ENCODE results near the gene TMC1.

Gene TMC1

DNA sequence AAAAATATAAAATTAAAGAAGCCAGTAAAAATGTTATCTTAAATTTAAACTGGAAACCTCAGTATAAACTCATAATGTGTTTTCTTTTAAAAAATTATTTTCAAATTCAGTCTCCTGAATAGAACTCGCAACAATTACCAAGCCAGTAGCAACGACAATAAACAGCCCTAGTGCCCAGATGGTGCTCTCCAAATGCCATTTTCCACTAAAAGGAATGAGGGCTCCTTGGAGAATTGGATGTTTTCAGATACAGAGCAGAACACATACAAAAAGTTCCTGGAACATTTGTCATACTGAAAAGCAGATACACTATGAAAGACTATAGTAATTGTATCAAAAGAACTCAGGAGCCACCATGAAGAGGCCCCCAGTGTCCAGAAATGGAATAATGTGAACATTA is 97.4 kb downstream of the TMC1 start:
- Histone ChIP-seq H3K4me2 (ENCODE audit: low read length) (no peak overlapping the region), H3K9me3 (ENCODE audit: control insufficient read depth, insufficient read depth, low read length) (no peaks in the 10 kb centered on the region), H3K4me3 (ENCODE audit: low read length) (no peak overlapping the region), H3K27me3 (ENCODE audit: control insufficient read depth, low read length) (no peaks in the 10 kb centered on the region), H3F3A (ENCODE audit: control insufficient read depth, insufficient read depth) (no peaks in the 10 kb centered on the region), H3K27ac (ENCODE audit: low read depth, low read length) (no peak overlapping the region), H3K4me1 (ENCODE audit: control insufficient read depth, low read length) (no peaks in the 10 kb centered on the region), H3K9me2 (replicated peaks; ENCODE audit: control insufficient read depth, low read length) (no peaks in the 10 kb centered on the region), H3K79me2 (ENCODE audit: control insufficient read depth, low read length) (no peaks in the 10 kb centered on the region), H4K20me1 (ENCODE audit: control insufficient read depth, insufficient read depth, low read depth, low read length) (no peaks in the 10 kb centered on the region), H3K36me3 (ENCODE audit: control insufficient read depth, low read length) (no peaks in the 10 kb centered on the region)
- TF ChIP-seq EZH2phosphoT487 (IDR thresholded peaks at IDR 0.05; ENCODE audit: borderline replicate concordance, low read length) (no peak), CTCF (IDR thresholded peaks at IDR 0.05; ENCODE audit: low read depth, low read length, poor library complexity, severe bottlenecking) (no peak)

- no peaks in the 10 kb centered on the region for H3K27me3 ChIP-seq (ENCODE audit: control insufficient read depth, low read length)
- no peak overlapping the region for H3K27ac ChIP-seq (ENCODE audit: low read depth, low read length)
- no peaks in the 10 kb centered on the region for H4K20me1 ChIP-seq (ENCODE audit: control insufficient read depth, insufficient read depth, low read depth, low read length)
- no peaks in the 10 kb centered on the region for H3F3A ChIP-seq (ENCODE audit: control insufficient read depth, insufficient read depth)
- H3K9me2 ChIP-seq (replicated peaks; ENCODE audit: control insufficient read depth, low read length), result no peaks in the 10 kb centered on the region
- no peaks in the 10 kb centered on the region for H3K36me3 ChIP-seq (ENCODE audit: control insufficient read depth, low read length)
- no peak overlapping the region for H3K4me3 ChIP-seq (ENCODE audit: low read length)
- no peaks in the 10 kb centered on the region for H3K4me1 ChIP-seq (ENCODE audit: control insufficient read depth, low read length)
- H3K4me2 ChIP-seq (ENCODE audit: low read length), result no peak overlapping the region
- H3K79me2 ChIP-seq (ENCODE audit: control insufficient read depth, low read length), result no peaks in the 10 kb centered on the region
- no peaks in the 10 kb centered on the region for H3K9me3 ChIP-seq (ENCODE audit: control insufficient read depth, insufficient read depth, low read length)
- no peak for TF ChIP-seq EZH2phosphoT487 (IDR thresholded peaks at IDR 0.05; ENCODE audit: borderline replicate concordance, low read length)
- no peak for TF ChIP-seq CTCF (IDR thresholded peaks at IDR 0.05; ENCODE audit: low read depth, low read length, poor library complexity, severe bottlenecking)
Measured at GRCh38 chr9:72622186-72622585, 100.8 kb downstream of the TMC1 start.

GRCh38 chr9:72623156-72623555 is 101.7 kb downstream of the TMC1 start:
- no peaks in the 10 kb centered on the region for H3K27me3 ChIP-seq (ENCODE audit: control insufficient read depth, low read length)
- H3K36me3 ChIP-seq (ENCODE audit: control insufficient read depth, low read length), result no peaks in the 10 kb centered on the region
- H3K9me3 ChIP-seq (ENCODE audit: control insufficient read depth, insufficient read depth, low read length), result no peaks in the 10 kb centered on the region
- no peaks in the 10 kb centered on the region for H3F3A ChIP-seq (ENCODE audit: control insufficient read depth, insufficient read depth)
- TF ChIP-seq EZH2phosphoT487 (IDR thresholded peaks at IDR 0.05; ENCODE audit: borderline replicate concordance, low read length), result no peak
- H3K4me1 ChIP-seq (ENCODE audit: control insufficient read depth, low read length), result no peaks in the 10 kb centered on the region
- H3K4me2 ChIP-seq (ENCODE audit: low read length), result no peak overlapping the region
- no peak overlapping the region for H3K27ac ChIP-seq (ENCODE audit: low read depth, low read length)
- H3K79me2 ChIP-seq (ENCODE audit: control insufficient read depth, low read length), result no peaks in the 10 kb centered on the region
- no peaks in the 10 kb centered on the region for H4K20me1 ChIP-seq (ENCODE audit: control insufficient read depth, insufficient read depth, low read depth, low read length)
- no peaks in the 10 kb centered on the region for H3K9me2 ChIP-seq (replicated peaks; ENCODE audit: control insufficient read depth, low read length)
- H3K4me3 ChIP-seq (ENCODE audit: low read length), result no peak overlapping the region

- H3K79me2 ChIP-seq (ENCODE audit: control insufficient read depth, low read length), result no peaks in the 10 kb centered on the region
- H3F3A ChIP-seq (ENCODE audit: control insufficient read depth, insufficient read depth), result no peaks in the 10 kb centered on the region
- H3K27me3 ChIP-seq (ENCODE audit: control insufficient read depth, low read length), result no peaks in the 10 kb centered on the region
- no peak overlapping the region for H3K4me2 ChIP-seq (ENCODE audit: low read length)
- no peak overlapping the region for H3K27ac ChIP-seq (ENCODE audit: low read depth, low read length)
- H4K20me1 ChIP-seq (ENCODE audit: control insufficient read depth, insufficient read depth, low read depth, low read length), result no peaks in the 10 kb centered on the region
- H3K9me3 ChIP-seq (ENCODE audit: control insufficient read depth, insufficient read depth, low read length), result no peaks in the 10 kb centered on the region
- no peaks in the 10 kb centered on the region for H3K9me2 ChIP-seq (replicated peaks; ENCODE audit: control insufficient read depth, low read length)
- no peaks in the 10 kb centered on the region for H3K4me1 ChIP-seq (ENCODE audit: control insufficient read depth, low read length)
- no peak overlapping the region for H3K4me3 ChIP-seq (ENCODE audit: low read length)
- H3K36me3 ChIP-seq (ENCODE audit: control insufficient read depth, low read length), result no peaks in the 10 kb centered on the region
- no peak for TF ChIP-seq CTCF (IDR thresholded peaks at IDR 0.05; ENCODE audit: low read depth, low read length, poor library complexity, severe bottlenecking)
- no peak for TF ChIP-seq EZH2phosphoT487 (IDR thresholded peaks at IDR 0.05; ENCODE audit: borderline replicate concordance, low read length)
Measured at GRCh38 chr9:72627147-72627546, 105.7 kb downstream of the TMC1 start.
